NCI-H2081 (cell line): Measurements from ENCODE around the gene WDR26.
"Not testable (repeated sequence)": the region's sequence is repeated elsewhere in the genome, so short reads cannot be mapped to it uniquely, and the experiment has no call there.

Experiments used
- DNase-seq, 2 experiments: peaks; one replicate each; lab custom pipeline; 2025; lab: John Stamatoyannopoulos, UW

The WDR26 gene

DNA sequence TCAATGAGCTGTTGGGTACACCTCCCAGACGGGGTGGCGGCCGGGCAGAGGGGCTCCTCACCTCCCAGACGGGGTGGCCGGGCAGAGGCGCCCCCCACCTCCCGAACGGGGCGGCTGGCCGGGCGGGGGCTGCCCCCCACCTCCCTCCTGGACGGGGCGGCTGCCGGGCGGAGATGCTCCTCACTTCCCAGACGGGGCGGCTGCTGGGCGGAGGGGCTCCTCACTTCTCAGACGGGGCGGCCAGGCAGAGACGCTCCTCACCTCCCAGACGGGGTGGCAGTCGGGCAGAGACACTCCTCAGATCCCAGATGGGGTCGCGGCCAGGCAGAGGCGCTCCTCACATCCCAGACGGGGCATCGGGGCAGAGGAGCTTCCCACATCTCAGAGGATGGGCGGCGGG, 84.9 kb downstream of the WDR26 start:
- DNase-seq, result not testable (repeated sequence)

DNA sequence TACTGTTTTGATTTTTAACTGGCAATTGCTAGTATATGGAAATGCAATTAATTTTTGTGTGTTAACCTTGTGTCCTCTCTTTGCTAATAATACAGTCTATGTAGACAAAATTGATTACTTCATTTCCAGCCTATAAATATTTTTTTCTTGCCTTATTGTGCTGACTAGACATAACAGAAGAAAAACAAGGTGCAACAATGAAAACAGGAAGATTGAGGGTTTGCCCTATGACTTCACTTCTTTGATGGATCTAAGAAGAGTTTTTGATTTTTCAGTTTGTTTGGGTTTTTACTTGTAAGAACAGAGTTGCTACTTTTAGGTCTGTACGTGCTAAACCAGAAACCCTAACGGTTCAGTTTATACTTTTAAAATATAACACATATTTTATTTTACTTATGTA, 86.5 kb downstream of the WDR26 start:
- DNase-seq, result no peak

DNA sequence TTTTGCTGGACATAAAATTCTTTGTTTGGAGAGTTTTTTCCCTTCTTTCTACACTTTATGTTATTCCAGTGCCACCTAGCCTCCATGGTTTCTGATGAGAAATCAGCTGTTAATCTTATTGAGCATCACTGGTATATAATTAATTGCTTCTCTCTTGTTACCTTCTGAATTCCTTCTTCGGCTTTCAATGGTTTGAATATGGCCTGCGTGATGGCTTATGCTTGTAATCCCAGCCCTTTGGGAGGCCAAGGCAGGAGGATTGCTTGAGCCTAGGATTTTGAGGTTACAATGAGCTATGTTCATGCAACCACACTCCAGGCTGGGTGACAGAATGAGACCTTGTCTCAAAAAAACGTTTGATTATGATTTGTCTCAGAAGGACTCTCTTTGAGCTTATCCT, 90.9 kb downstream of the WDR26 start:
- DNase-seq, result no peak

DNA sequence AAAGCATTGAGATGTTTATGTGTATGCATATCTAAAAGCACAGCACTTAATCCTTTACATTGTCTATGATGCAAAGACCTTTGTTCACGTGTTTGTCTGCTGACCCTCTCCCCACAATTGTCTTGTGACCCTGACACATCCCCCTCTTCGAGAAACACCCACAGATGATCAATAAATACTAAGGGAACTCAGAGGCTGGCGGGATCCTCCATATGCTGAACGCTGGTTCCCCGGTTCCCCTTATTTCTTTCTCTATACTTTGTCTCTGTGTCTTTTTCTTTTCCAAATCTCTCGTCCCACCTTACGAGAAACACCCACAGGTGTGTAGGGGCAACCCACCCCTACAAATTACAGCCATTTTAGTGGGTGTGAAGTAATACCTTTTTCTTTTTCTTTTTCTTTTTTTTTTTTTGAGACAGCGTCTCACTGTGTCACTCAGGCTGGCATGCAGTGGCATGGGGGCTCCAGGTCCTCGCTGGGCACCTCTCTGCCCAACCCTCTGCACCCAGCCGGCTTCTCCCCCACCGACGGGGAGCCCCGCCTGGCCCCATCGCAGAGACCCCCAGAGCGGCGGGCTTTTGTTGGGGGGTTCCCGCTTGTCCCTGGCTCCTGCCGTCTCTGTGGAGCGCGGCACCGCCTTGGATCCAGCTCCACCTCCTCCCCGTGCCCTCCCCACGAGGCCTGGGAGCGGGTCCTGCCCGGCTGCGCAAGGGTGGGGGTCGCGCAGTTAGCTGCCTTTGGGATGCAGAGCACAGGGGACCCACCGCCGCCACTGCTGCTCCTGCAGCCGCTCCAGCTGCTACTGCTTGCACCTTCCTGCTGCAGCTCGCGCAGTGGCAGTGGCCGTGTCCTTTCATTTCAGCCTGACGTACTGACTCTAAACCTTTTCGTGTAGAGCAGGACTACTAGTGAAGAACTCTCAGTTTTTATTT, 93.9 kb downstream of the WDR26 start:
- DNase-seq, result not testable (repeated sequence)

DNA sequence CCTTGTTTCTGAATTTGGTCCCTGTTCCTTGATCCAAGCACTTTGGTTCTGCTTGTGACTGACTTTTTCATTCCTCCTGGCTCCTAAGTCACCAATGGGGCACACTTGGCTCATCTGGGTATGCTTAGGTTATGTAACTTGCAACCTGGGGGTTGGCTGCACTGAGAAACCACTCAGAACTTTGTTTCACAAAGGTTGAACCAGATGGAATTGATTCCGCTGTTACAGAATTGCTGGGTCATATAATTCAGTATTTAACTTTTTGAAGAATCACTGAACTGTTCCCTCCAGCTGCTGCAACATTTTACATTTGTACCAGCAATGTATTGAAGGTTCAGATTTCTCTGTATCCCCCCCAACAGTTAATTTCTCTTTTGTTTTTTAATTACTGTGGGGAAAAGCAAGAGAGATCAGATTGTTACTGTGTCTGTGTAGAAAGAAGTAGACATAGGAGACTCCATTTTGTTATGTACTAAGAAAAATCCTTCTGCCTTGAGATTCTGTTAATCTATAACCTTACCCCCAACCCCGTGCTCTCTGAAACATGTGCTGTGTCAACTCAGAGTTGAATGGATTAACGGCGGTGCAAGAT, 95.1 kb downstream of the WDR26 start:
- no peak for DNase-seq

DNA sequence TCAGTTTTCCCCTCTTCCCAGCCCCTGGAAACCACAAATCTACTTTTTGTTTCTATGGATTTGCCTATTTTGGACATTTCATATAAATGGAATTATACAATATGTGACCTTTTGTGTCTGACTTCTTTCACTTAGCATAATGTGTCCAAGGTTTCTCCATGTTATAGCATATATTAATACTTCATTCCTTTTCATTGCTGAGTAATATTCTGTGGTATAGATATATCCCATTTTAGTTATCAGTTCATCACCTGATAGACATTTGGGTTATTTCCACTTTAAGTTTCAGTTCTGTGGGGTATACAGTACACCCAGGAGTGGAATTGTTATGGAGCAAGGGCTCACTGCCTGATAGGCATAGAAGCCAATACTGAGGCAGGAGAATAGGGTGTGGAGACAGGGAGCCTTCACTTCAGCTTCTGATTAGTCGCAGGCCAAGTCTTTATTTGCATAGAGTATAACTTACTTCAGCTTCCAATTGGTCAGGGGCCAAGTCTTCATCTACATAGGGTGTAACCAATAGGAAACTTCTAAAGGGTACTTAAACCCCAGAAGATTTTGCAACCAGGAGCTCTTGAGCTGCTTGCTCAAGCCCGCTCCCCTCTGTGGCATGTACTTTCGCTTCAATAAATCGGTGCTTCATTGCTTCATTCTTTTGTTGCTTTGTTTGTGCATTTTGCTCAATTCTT, 96.3 kb downstream of the WDR26 start:
- DNase-seq, result no peak
